ENCODE results near the gene ZNF787. TPM values are rescaled to one million over a fixed set of nuclear protein-coding genes. Genes with fewer than 3 reads are reported as not detected.

The ZNF787 gene
- total RNA-seq (13.3 TPM), polyA plus RNA-seq (30.9 TPM)

- WGBS: 5% methylated on average over 74 of the region's 74 CpGs
- peak; percentile 92 for DNase-seq (ENCODE audit: extremely low spot score)
- Histone ChIP-seq H3K4me1 (ENCODE audit: insufficient read depth) (peaks cover 4% of the 10 kb centered on the region), H3K36me3 (ENCODE audit: insufficient read depth) (no peaks in the 10 kb centered on the region), H3K27ac (ENCODE audit: low read depth) (peak within 1 kb of the TSS; percentile 83), H3K4me3 (ENCODE audit: low read depth, low read length) (peak within 1 kb of the TSS; percentile 74)
Observed at GRCh38 chr19:56121180-56122167, at the start of gene ZNF787. Gene ZNF787, minus strand, starts transcription at chr19:56121295. Its CDS starts 18,078 bp downstream, at chr19:56103217.

- Histone ChIP-seq H3K27ac (ENCODE audit: low read depth) (no peak overlapping the region), H3K4me3 (ENCODE audit: low read depth, low read length) (no peak overlapping the region), H3K36me3 (ENCODE audit: insufficient read depth) (no peaks in the 10 kb centered on the region), H3K4me1 (ENCODE audit: insufficient read depth) (no peaks in the 10 kb centered on the region)
- WGBS: 73% methylated on average over 14 of the region's 14 CpGs
- no peak for DNase-seq (ENCODE audit: extremely low spot score)
Observed at GRCh38 chr19:56170261-56170660, 49.2 kb upstream of the ZNF787 start.

GRCh38 chr19:56167064-56167578 is 46.0 kb upstream of the ZNF787 start:
- Histone ChIP-seq H3K36me3 (ENCODE audit: insufficient read depth) (no peaks in the 10 kb centered on the region), H3K27ac (ENCODE audit: low read depth) (no peak overlapping the region), H3K4me1 (ENCODE audit: insufficient read depth) (no peaks in the 10 kb centered on the region), H3K4me3 (ENCODE audit: low read depth, low read length) (no peak overlapping the region)
- 40% methylated on average over 7 of the region's 7 CpGs for WGBS
- no peak for DNase-seq (ENCODE audit: extremely low spot score)

- peaks cover 9% of the 10 kb centered on the region for H3K36me3 ChIP-seq (ENCODE audit: insufficient read depth)
- H3K4me3 ChIP-seq (ENCODE audit: low read depth, low read length): no peak overlapping the region
- 87% methylated on average over 13 of the region's 13 CpGs for WGBS
- H3K27ac ChIP-seq (ENCODE audit: low read depth): no peak overlapping the region
- no peak for DNase-seq (ENCODE audit: extremely low spot score)
- H3K4me1 ChIP-seq (ENCODE audit: insufficient read depth): no peaks in the 10 kb centered on the region
Observed at GRCh38 chr19:56163097-56163496, 42.0 kb upstream of the ZNF787 start.

GRCh38 chr19:56162258-56162657 is 41.2 kb upstream of the ZNF787 start:
- WGBS: 62% methylated on average over 9 of the region's 9 CpGs
- no peak for DNase-seq (ENCODE audit: extremely low spot score)

GRCh38 chr19:56161534-56161933 is 40.4 kb upstream of the ZNF787 start:
- 93% methylated on average over 11 of the region's 11 CpGs for WGBS
- no peak overlapping the region for H3K27ac ChIP-seq (ENCODE audit: low read depth)
- no peaks in the 10 kb centered on the region for H3K4me1 ChIP-seq (ENCODE audit: insufficient read depth)
- DNase-seq (ENCODE audit: extremely low spot score): no peak
- peaks cover 10% of the 10 kb centered on the region for H3K36me3 ChIP-seq (ENCODE audit: insufficient read depth)
- no peak overlapping the region for H3K4me3 ChIP-seq (ENCODE audit: low read depth, low read length)

More at GRCh38 chr19:56162258-56162657, 41.2 kb upstream of the ZNF787 start:
- no peaks in the 10 kb centered on the region for H3K4me1 ChIP-seq (ENCODE audit: insufficient read depth)
- peaks cover 10% of the 10 kb centered on the region for H3K36me3 ChIP-seq (ENCODE audit: insufficient read depth)
- H3K27ac ChIP-seq (ENCODE audit: low read depth): no peak overlapping the region
- H3K4me3 ChIP-seq (ENCODE audit: low read depth, low read length): no peak overlapping the region

- H3K27ac ChIP-seq (ENCODE audit: low read depth): no peak overlapping the region
- H3K4me3 ChIP-seq (ENCODE audit: low read depth, low read length): no peak overlapping the region
- DNase-seq (ENCODE audit: extremely low spot score): no peak
- 97% methylated on average over 69 of the region's 69 CpGs for WGBS
- no peaks in the 10 kb centered on the region for H3K4me1 ChIP-seq (ENCODE audit: insufficient read depth)
- peaks cover 10% of the 10 kb centered on the region for H3K36me3 ChIP-seq (ENCODE audit: insufficient read depth)
Observed at GRCh38 chr19:56159622-56160271, 38.7 kb upstream of the ZNF787 start.

- 95% methylated on average over 9 of the region's 9 CpGs for WGBS
- H3K36me3 ChIP-seq (ENCODE audit: insufficient read depth): peaks cover 10% of the 10 kb centered on the region
Observed at GRCh38 chr19:56159009-56159559, 38.0 kb upstream of the ZNF787 start.

GRCh38 chr19:56158170-56158757 is 37.2 kb upstream of the ZNF787 start:
- Histone ChIP-seq H3K4me1 (ENCODE audit: insufficient read depth) (no peaks in the 10 kb centered on the region), H3K36me3 (ENCODE audit: insufficient read depth) (peaks cover 10% of the 10 kb centered on the region), H3K27ac (ENCODE audit: low read depth) (no peak overlapping the region), H3K4me3 (ENCODE audit: low read depth, low read length) (no peak overlapping the region)
- WGBS: 94% methylated on average over 16 of the region's 16 CpGs
- no peak for DNase-seq (ENCODE audit: extremely low spot score)

More at GRCh38 chr19:56159009-56159559, 38.0 kb upstream of the ZNF787 start:
- no peak overlapping the region for H3K27ac ChIP-seq (ENCODE audit: low read depth)
- no peaks in the 10 kb centered on the region for H3K4me1 ChIP-seq (ENCODE audit: insufficient read depth)
- no peak overlapping the region for H3K4me3 ChIP-seq (ENCODE audit: low read depth, low read length)
- no peak for DNase-seq (ENCODE audit: extremely low spot score)

GRCh38 chr19:56156768-56157167 is 35.7 kb upstream of the ZNF787 start:
- DNase-seq (ENCODE audit: extremely low spot score): no peak

GRCh38 chr19:56155124-56155687 is 34.1 kb upstream of the ZNF787 start:
- WGBS: 72% methylated on average over 17 of the region's 17 CpGs
- DNase-seq (ENCODE audit: extremely low spot score): no peak
- H3K36me3 ChIP-seq (ENCODE audit: insufficient read depth): peaks cover 10% of the 10 kb centered on the region

More at GRCh38 chr19:56156768-56157167, 35.7 kb upstream of the ZNF787 start:
- WGBS: 81% methylated on average over 11 of the region's 11 CpGs
- Histone ChIP-seq H3K36me3 (ENCODE audit: insufficient read depth) (peaks cover 10% of the 10 kb centered on the region), H3K4me3 (ENCODE audit: low read depth, low read length) (no peak overlapping the region), H3K27ac (ENCODE audit: low read depth) (no peak overlapping the region), H3K4me1 (ENCODE audit: insufficient read depth) (no peaks in the 10 kb centered on the region)

GRCh38 chr19:56153507-56153906 is 32.4 kb upstream of the ZNF787 start:
- WGBS: 42% methylated on average over 6 of the region's 6 CpGs
- no peak overlapping the region for H3K27ac ChIP-seq (ENCODE audit: low read depth)
- peaks cover 4% of the 10 kb centered on the region for H3K36me3 ChIP-seq (ENCODE audit: insufficient read depth)
- no peak for DNase-seq (ENCODE audit: extremely low spot score)
- no peaks in the 10 kb centered on the region for H3K4me1 ChIP-seq (ENCODE audit: insufficient read depth)
- no peak overlapping the region for H3K4me3 ChIP-seq (ENCODE audit: low read depth, low read length)

More at GRCh38 chr19:56155124-56155687, 34.1 kb upstream of the ZNF787 start:
- no peak overlapping the region for H3K27ac ChIP-seq (ENCODE audit: low read depth)
- H3K4me1 ChIP-seq (ENCODE audit: insufficient read depth): no peaks in the 10 kb centered on the region
- no peak overlapping the region for H3K4me3 ChIP-seq (ENCODE audit: low read depth, low read length)

- 83% methylated on average over 2 of the region's 2 CpGs for WGBS
- no peaks in the 10 kb centered on the region for H3K36me3 ChIP-seq (ENCODE audit: insufficient read depth)
- H3K4me3 ChIP-seq (ENCODE audit: low read depth, low read length): no peak overlapping the region
Observed at GRCh38 chr19:56152644-56153043, 31.5 kb upstream of the ZNF787 start.

More at GRCh38 chr19:56152644-56153043, 31.5 kb upstream of the ZNF787 start:
- Histone ChIP-seq H3K27ac (ENCODE audit: low read depth) (no peak overlapping the region), H3K4me1 (ENCODE audit: insufficient read depth) (no peaks in the 10 kb centered on the region)
- DNase-seq (ENCODE audit: extremely low spot score): no peak
